GM23248 (cell line): ENCODE data around the gene LPP.

Experiments
- EZH2 ChIP-seq: fragments of 200-600 bp; sonication (generic); IDR thresholded peaks from 2 replicates; pipeline ENCODE4 v1.6.1; 2018; ENCODE audit warnings: antibody characterized with exemption, mild to moderate bottlenecking; ENCODE audit not compliant: insufficient read depth, poor library complexity, severe bottlenecking
- EZH2phosphoT487 ChIP-seq: fragments of 200-600 bp; sonication (generic); IDR thresholded peaks from 2 replicates; pipeline ENCODE4 v1.6.1; 2018; ENCODE audit warnings: antibody characterized with exemption, moderate library complexity, mild to moderate bottlenecking, low read depth; ENCODE audit not compliant: insufficient read depth

DNA sequence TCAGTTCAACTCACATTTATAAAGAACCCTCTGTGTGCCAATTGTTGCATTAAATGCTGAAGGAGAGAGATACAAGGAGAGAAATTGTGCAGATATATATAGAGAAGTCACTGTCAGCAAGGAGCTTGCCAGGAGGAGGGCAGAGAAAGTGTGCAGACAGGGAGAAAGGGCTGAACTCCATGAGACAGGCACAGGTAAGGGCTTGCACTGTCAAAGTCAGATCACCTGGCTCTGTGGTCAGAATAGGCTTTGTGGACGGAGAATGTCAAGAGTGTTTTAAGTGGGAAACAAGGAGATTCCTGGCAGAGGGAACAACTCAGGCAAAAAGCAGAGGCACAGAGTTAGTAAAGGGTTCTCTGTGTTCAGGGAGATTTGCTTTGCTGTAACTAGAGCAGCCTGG lies 714.8 kb downstream of the LPP start:
- TF ChIP-seq EZH2, result no peak
- TF ChIP-seq EZH2phosphoT487, result no peak
